ENCODE results near the gene CDK14.

CDK14 gene

DNA sequence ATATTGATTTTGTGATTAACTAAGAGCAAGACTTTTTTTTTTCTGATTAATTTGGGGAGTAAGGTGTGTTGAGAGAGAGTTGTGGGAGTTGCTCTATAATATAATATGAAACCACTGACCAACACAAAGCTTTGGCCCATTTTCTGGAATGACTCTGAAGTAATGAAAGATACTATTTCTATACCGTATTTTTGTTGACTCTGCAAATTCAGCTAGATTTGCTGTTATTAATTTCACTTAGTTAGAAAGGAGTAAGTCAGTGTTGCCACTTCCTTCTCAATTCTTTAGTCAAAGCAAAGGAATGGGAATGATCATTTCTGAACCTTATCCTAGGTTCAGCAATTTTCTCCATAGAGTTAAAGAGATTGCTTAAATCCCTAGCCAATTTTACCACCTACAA lies 355.1 kb downstream of the CDK14 start:
- no peak overlapping the region for H3K27ac ChIP-seq
- no peak for TF ChIP-seq CTCF (conservative IDR thresholded peaks at IDR 0.05)

- peak overlapping the region; percentile 4; the same call in 1 of the 2 replicates for H3K27ac ChIP-seq
- TF ChIP-seq CTCF (conservative IDR thresholded peaks at IDR 0.05), result no peak
Measured at GRCh38 chr7:90951986-90952954, 356.1 kb downstream of the CDK14 start.

- no peak for TF ChIP-seq CTCF (conservative IDR thresholded peaks at IDR 0.05)
- H3K27ac ChIP-seq, result peak overlapping the region; percentile 50
Measured at GRCh38 chr7:90955641-90956207, 359.6 kb downstream of the CDK14 start.

GRCh38 chr7:90957883-90958282 lies 361.8 kb downstream of the CDK14 start:
- TF ChIP-seq CTCF (conservative IDR thresholded peaks at IDR 0.05), result no peak
- peak overlapping the region; percentile 13; the same call in 1 of the 2 replicates for H3K27ac ChIP-seq

DNA sequence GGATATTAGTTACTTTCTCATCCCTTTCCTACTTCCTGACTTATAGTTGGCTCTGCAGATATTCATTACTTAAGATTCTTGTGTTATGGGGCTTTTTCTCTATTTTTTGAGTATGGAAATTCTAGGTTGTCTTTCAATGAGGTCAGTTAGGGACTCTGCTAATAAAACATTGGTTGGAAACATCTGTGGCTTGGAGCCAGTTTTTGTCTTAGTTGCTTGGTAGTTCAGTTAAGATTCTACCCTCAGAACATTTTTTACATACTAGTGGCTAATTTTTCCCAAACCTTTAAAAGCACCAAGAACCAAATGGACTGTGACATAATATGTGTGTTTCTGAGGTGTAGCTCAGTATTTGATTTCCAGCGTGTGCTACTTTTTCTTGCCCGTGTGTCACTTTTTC lies 362.5 kb downstream of the CDK14 start:
- TF ChIP-seq CTCF (conservative IDR thresholded peaks at IDR 0.05), result no peak
- peak overlapping the region; percentile 4; the same call in 1 of the 2 replicates for H3K27ac ChIP-seq

DNA sequence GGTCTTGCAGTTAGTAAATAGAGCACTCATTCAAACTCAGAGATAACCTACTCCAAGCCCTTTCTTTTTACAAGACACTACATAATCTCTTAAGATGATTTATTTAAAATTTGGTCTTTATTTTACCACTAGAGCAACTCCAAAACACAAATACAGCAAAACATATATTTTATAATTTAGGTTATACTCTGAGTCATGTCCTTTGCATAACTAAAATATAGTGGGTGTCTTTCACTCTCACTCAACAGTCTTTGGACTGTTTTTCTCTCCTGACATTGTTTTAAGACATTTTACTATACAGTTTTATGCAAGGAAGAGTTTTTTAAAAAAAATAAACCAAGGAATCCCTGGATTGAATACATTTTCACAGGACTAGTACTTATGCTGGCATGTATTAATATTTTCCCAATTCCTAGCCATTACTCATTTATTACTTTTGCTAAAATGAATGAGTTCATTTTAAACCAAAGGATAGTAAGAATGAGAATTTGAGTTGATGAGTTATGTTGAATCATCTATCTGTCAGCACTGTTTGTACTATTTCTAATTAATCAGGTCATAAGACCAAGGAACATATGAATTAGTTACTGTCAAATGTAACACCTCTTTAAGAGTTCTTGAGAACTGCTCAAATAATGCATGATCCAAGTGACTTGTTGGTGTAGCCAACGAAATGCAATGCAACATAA lies 365.1 kb downstream of the CDK14 start:
- no peak overlapping the region for H3K27ac ChIP-seq
- no peak for TF ChIP-seq CTCF (conservative IDR thresholded peaks at IDR 0.05)

GRCh38 chr7:90965211-90965610 lies 369.1 kb downstream of the CDK14 start:
- H3K27ac ChIP-seq, result no peak overlapping the region
- no peak for TF ChIP-seq CTCF (conservative IDR thresholded peaks at IDR 0.05)
